ENCODE results near the gene FN3K.

FN3K gene

GRCh38 chr17:82703935-82704865 lies 31.2 kb upstream of the FN3K start:
- no peak for DNase-seq (ENCODE audit: low read depth)

GRCh38 chr17:82704886-82705285 lies 30.5 kb upstream of the FN3K start:
- no peak for DNase-seq (ENCODE audit: low read depth)

- DNase-seq (ENCODE audit: low read depth): no peak
Observed at GRCh38 chr17:82705756-82706155, 29.7 kb upstream of the FN3K start.

GRCh38 chr17:82709024-82709675 lies 26.3 kb upstream of the FN3K start:
- DNase-seq (ENCODE audit: low read depth): no peak

GRCh38 chr17:82709676-82710498 lies 25.5 kb upstream of the FN3K start:
- no peak for DNase-seq (ENCODE audit: low read depth)

GRCh38 chr17:82710499-82711232 lies 24.7 kb upstream of the FN3K start:
- DNase-seq (ENCODE audit: low read depth): no peak

GRCh38 chr17:82713071-82713723 lies 22.2 kb upstream of the FN3K start:
- no peak for DNase-seq (ENCODE audit: low read depth)

GRCh38 chr17:82716203-82717010 lies 19.0 kb upstream of the FN3K start, which contains the start of gene FN3KRP:
TSS of gene FN3KRP (plus strand) at chr17:82716706. CDS start at chr17:82716756, 50 bp downstream.
- DNase-seq (ENCODE audit: low read depth): peak; percentile 92

- no peak for DNase-seq (ENCODE audit: low read depth)
Observed at GRCh38 chr17:82718986-82719685, 16.3 kb upstream of the FN3K start.

GRCh38 chr17:82720204-82720603 lies 15.2 kb upstream of the FN3K start:
- no peak for DNase-seq (ENCODE audit: low read depth)

- DNase-seq (ENCODE audit: low read depth): no peak
Observed at GRCh38 chr17:82722341-82723013, 12.9 kb upstream of the FN3K start.

GRCh38 chr17:82723169-82723807 lies 12.1 kb upstream of the FN3K start:
- no peak for DNase-seq (ENCODE audit: low read depth)

- DNase-seq (ENCODE audit: low read depth): no peak
Observed at GRCh38 chr17:82726427-82726826, 9.0 kb upstream of the FN3K start.

GRCh38 chr17:82729479-82730260 lies 5.7 kb upstream of the FN3K start:
- no peak for DNase-seq (ENCODE audit: low read depth)

GRCh38 chr17:82732118-82732743 lies 3.2 kb upstream of the FN3K start:
- no peak for DNase-seq (ENCODE audit: low read depth)

GRCh38 chr17:82736511-82737185 lies 1.2 kb downstream of the FN3K start:
- no peak for DNase-seq (ENCODE audit: low read depth)

All from activated T-cell treated with anti-CD3 and anti-CD28 coated beads for 24 hours (primary cell).